GM23338 (cell line): ENCODE results near the gene HHIPL1. TPM values are rescaled to one million over a fixed set of nuclear protein-coding genes. Genes with fewer than 3 reads are reported as not detected.
A peak's percentile ranks its signal among the peaks of the same experiment; 100 is the strongest.

Experiments used
- ATAC-seq: fragments of 200-7000 bp; cut with Tn5 transposase; 3 replicates; pipeline ENCODE4 v1.9.1; 2020
- DNase-seq: peaks from one replicate; pipeline ENCODE4 v3.0.0-alpha.2; 2015; ENCODE audit warnings: low spot score
- H2AFZ ChIP-seq: fragments of 200-600 bp; sonication (generic); 2 replicates; pipeline ENCODE4 v1.8.0; 2016; ENCODE audit warnings: antibody characterized with exemption, mild to moderate bottlenecking, moderate library complexity
- H3F3A ChIP-seq: fragments of 200-600 bp; sonication (generic); replicated peaks from 2 replicates; pipeline ENCODE4 v1.8.0; 2017; ENCODE audit warnings: antibody characterized with exemption, mixed run types, low read depth
- H3K27ac ChIP-seq: fragments of 200-600 bp; sonication (generic); 2 replicates; pipeline ENCODE4 v1.6.1; 2016; ENCODE audit warnings: low read depth
- H3K27me3 ChIP-seq: fragments of 200-600 bp; sonication (generic); 2 replicates; pipeline ENCODE4 v1.8.0; 2016; ENCODE audit warnings: mild to moderate bottlenecking, mixed run types, moderate library complexity; ENCODE audit not compliant: insufficient read depth
- H3K36me3 ChIP-seq: fragments of 200-600 bp; sonication (generic); 2 replicates; pipeline ENCODE4 v1.8.0; 2016; ENCODE audit warnings: mild to moderate bottlenecking; ENCODE audit not compliant: insufficient read depth
- H3K4me1 ChIP-seq: fragments of 200-600 bp; sonication (generic); 2 replicates; pipeline ENCODE4 v1.8.0; 2016; ENCODE audit warnings: mild to moderate bottlenecking, moderate library complexity; ENCODE audit not compliant: insufficient read depth
- H3K4me2 ChIP-seq: fragments of 200-600 bp; sonication (generic); 2 replicates; pipeline ENCODE4 v1.7.1; 2017; ENCODE audit warnings: mixed run types
- H3K4me3 ChIP-seq: fragments of 200-600 bp; sonication (generic); 2 replicates; pipeline ENCODE4 v1.6.1; 2016; ENCODE audit warnings: mixed run types
- H3K79me2 ChIP-seq: fragments of 200-600 bp; sonication (generic); replicated peaks from 2 replicates; pipeline ENCODE4 v1.8.0; 2017; ENCODE audit warnings: mild to moderate bottlenecking; ENCODE audit not compliant: insufficient read depth
- H3K9me2 ChIP-seq: fragments of 200-600 bp; sonication (generic); 2 replicates; pipeline ENCODE4 v1.8.0; 2017; ENCODE audit not compliant: insufficient read depth
- H4K20me1 ChIP-seq: fragments of 200-600 bp; sonication (generic); replicated peaks from 2 replicates; pipeline ENCODE4 v1.8.0; 2017; ENCODE audit warnings: mild to moderate bottlenecking; ENCODE audit not compliant: insufficient read depth
- H3K27ac Mint-ChIP-seq: 2 replicates; pipeline ENCODE4 v1.8.0; 2020; ENCODE audit warnings: inconsistent platforms, mild to moderate bottlenecking, moderate library complexity, mixed read lengths
- H3K27me3 Mint-ChIP-seq: 3 replicates; pipeline ENCODE4 v1.8.0; 2022; ENCODE audit warnings: low read depth, mild to moderate bottlenecking, moderate library complexity, mixed read lengths, inconsistent platforms; ENCODE audit not compliant: insufficient read depth, poor library complexity
- H3K36me3 Mint-ChIP-seq: 3 replicates; pipeline ENCODE4 v1.8.0; 2021; ENCODE audit warnings: low read depth, mild to moderate bottlenecking, inconsistent platforms, moderate library complexity, mixed read lengths
- H3K4me1 Mint-ChIP-seq: 3 replicates; pipeline ENCODE4 v1.8.0; 2020; ENCODE audit warnings: mild to moderate bottlenecking, inconsistent platforms, mixed read lengths
- H3K4me3 Mint-ChIP-seq: 3 replicates; pipeline ENCODE4 v1.8.0; 2021; ENCODE audit warnings: moderate library complexity, mild to moderate bottlenecking, inconsistent platforms, mixed read lengths
- H3K9me3 Mint-ChIP-seq: 3 replicates; pipeline ENCODE4 v1.8.0; 2020; ENCODE audit warnings: moderate library complexity, mild to moderate bottlenecking, inconsistent platforms, mixed read lengths
- CREB1 ChIP-seq: fragments of 250-450 bp; sonication (Bioruptor Pico); IDR thresholded peaks from 2 replicates; pipeline ENCODE4 v1.5.0; 2020; ENCODE audit warnings: low read depth, mild to moderate bottlenecking, moderate library complexity
- ETS1 ChIP-seq: IDR thresholded peaks from 2 replicates; pipeline ENCODE4 v1.6.1; 2016; ENCODE audit warnings: antibody characterized with exemption
- EZH2 ChIP-seq: fragments of 200-600 bp; sonication (generic); IDR thresholded peaks from one replicate; pipeline ENCODE4 v1.8.0; 2017; ENCODE audit warnings: antibody characterized with exemption, mild to moderate bottlenecking, low read depth; ENCODE audit not compliant: unreplicated experiment
- EZH2phosphoT487 ChIP-seq: fragments of 200-600 bp; sonication (generic); IDR thresholded peaks from one replicate; pipeline ENCODE4 v1.8.1; 2018; ENCODE audit warnings: antibody characterized with exemption; ENCODE audit not compliant: unreplicated experiment
- POLR2AphosphoS5 ChIP-seq: IDR thresholded peaks from 2 replicates; pipeline ENCODE4 v1.6.1; 2016; ENCODE audit warnings: antibody characterized with exemption, low read depth
- REST ChIP-seq: IDR thresholded peaks from one replicate; pipeline ENCODE4 v1.6.1; 2018; ENCODE audit warnings: antibody characterized with exemption; ENCODE audit not compliant: unreplicated experiment
- STAT1 ChIP-seq: IDR thresholded peaks from one replicate; pipeline ENCODE4 v1.6.1; 2016; ENCODE audit warnings: antibody characterized with exemption; ENCODE audit not compliant: unreplicated experiment
- ZNF114 ChIP-seq: fragments of 250-450 bp; sonication (Bioruptor Pico); IDR thresholded peaks from 2 replicates; pipeline ENCODE4 v1.5.0; 2020; ENCODE audit warnings: mild to moderate bottlenecking, moderate library complexity
- ZNF331 ChIP-seq: fragments of 250-450 bp; sonication (Bioruptor Pico); IDR thresholded peaks from 2 replicates; pipeline ENCODE4 v1.5.0; 2020; ENCODE audit warnings: low read depth, mild to moderate bottlenecking, moderate library complexity
- polyA plus RNA-seq: library from polyadenylated mRNA; unstranded; fragments of >200 nt; fragmentation: Nextera tagmentation; extraction: Ambion mirVana; gene quantifications from 2 replicates; pipeline ENCODE4 v1.2.1, GENCODE V29; 2016
- total RNA-seq: library from RNA; depleted of rRNA; stranded (reverse); fragments of >200 nt; shearing (Covaris generic); gene quantifications from 2 replicates; pipeline ENCODE4 v1.2.3, GENCODE V29; 2014

The HHIPL1 gene
- total and polyA plus RNA-seq, 2 experiments from 2014 or later, result 1.9 to 2.0 TPM

- Mint-ChIP-seq H3K4me3 (peak overlapping the region; percentile 76), H3K36me3 (no peaks in the 10 kb centered on the region; the same call in 2 of the 3 replicates), H3K9me3 (no peaks in the 10 kb centered on the region; the same call in 2 of the 3 replicates), H3K27me3 (peaks cover 35% of the 10 kb centered on the region), H3K27ac (peak overlapping the region; percentile 88), H3K4me1 (peaks cover 29% of the 10 kb centered on the region)
- Histone ChIP-seq H3K36me3 (no peaks in the 10 kb centered on the region), H3K27ac (peak overlapping the region; percentile 84), H3F3A (no peaks in the 10 kb centered on the region), H4K20me1 (peaks cover 20% of the 10 kb centered on the region; the same call in 1 of the 2 replicates), H2AFZ (peak overlapping the region; percentile 91; the same call in 1 of the 2 replicates), H3K4me1 (peaks cover 15% of the 10 kb centered on the region), H3K4me2 (peak overlapping the region; percentile 98), H3K27me3 (peaks cover 50% of the 10 kb centered on the region), H3K4me3 (peak overlapping the region; percentile 94), H3K9me2 (no peaks in the 10 kb centered on the region), H3K79me2 (peaks cover 36% of the 10 kb centered on the region)
- TF ChIP-seq CREB1 (CRISPR knock-in tag) (no peak), EZH2phosphoT487 (no peak)
- DNase-seq (peak; percentile 99), ATAC-seq (peak; percentile 81)
Observed at GRCh38 chr14:99604278-99604765, 40.6 kb upstream of the HHIPL1 start.

GRCh38 chr14:99604766-99605298 lies 40.1 kb upstream of the HHIPL1 start:
- peak overlapping the region; percentile 91; the same call in 1 of the 2 replicates for H2AFZ ChIP-seq
- peak; percentile 49 for ATAC-seq
- H3K4me3 ChIP-seq, result peak overlapping the region; percentile 94
- H3K27ac ChIP-seq, result peak overlapping the region; percentile 84
- H3K27me3 Mint-ChIP-seq, result peaks cover 38% of the 10 kb centered on the region
- H3K27ac Mint-ChIP-seq, result peak overlapping the region; percentile 88
- peak overlapping the region; percentile 98 for H3K4me2 ChIP-seq
- DNase-seq, result peak; percentile 60
- H3K27me3 ChIP-seq, result peaks cover 50% of the 10 kb centered on the region
- peaks cover 15% of the 10 kb centered on the region for H3K4me1 ChIP-seq
- H3K9me2 ChIP-seq, result no peaks in the 10 kb centered on the region
- H3K4me1 Mint-ChIP-seq, result peaks cover 29% of the 10 kb centered on the region
- TF ChIP-seq ZNF331 (CRISPR knock-in tag), result no peak
- TF ChIP-seq POLR2AphosphoS5, result peak; percentile 26; the same call in 1 of the 2 replicates
- no peak for TF ChIP-seq ETS1
- H3K36me3 ChIP-seq, result no peaks in the 10 kb centered on the region
- no peaks in the 10 kb centered on the region; the same call in 2 of the 3 replicates for H3K36me3 Mint-ChIP-seq
- no peaks in the 10 kb centered on the region for H3F3A ChIP-seq
- peaks cover 20% of the 10 kb centered on the region; the same call in 1 of the 2 replicates for H4K20me1 ChIP-seq
- H3K4me3 Mint-ChIP-seq, result peak overlapping the region; percentile 76
- peaks cover 31% of the 10 kb centered on the region for H3K79me2 ChIP-seq
- no peaks in the 10 kb centered on the region; the same call in 2 of the 3 replicates for H3K9me3 Mint-ChIP-seq

GRCh38 chr14:99605299-99605961 lies 39.5 kb upstream of the HHIPL1 start:
- H3K27me3 Mint-ChIP-seq, result peaks cover 35% of the 10 kb centered on the region
- TF ChIP-seq REST, result no peak
- no peak for TF ChIP-seq ZNF114
- TF ChIP-seq EZH2, result no peak
- TF ChIP-seq POLR2AphosphoS5, result no peak
- TF ChIP-seq STAT1, result no peak
- TF ChIP-seq ETS1, result no peak
- TF ChIP-seq EZH2phosphoT487, result no peak
- no peak for TF ChIP-seq CREB1 (CRISPR knock-in tag)
- TF ChIP-seq ZNF331 (CRISPR knock-in tag), result no peak

More at GRCh38 chr14:99605299-99605961, 39.5 kb upstream of the HHIPL1 start:
- Histone ChIP-seq H3K27ac (no peak overlapping the region), H3K79me2 (peaks cover 25% of the 10 kb centered on the region), H3K4me1 (peaks cover 15% of the 10 kb centered on the region), H3K27me3 (peaks cover 50% of the 10 kb centered on the region), H4K20me1 (peaks cover 20% of the 10 kb centered on the region; the same call in 1 of the 2 replicates), H3F3A (no peaks in the 10 kb centered on the region), H3K4me2 (peak overlapping the region; percentile 98), H3K4me3 (peak overlapping the region; percentile 94), H3K9me2 (no peaks in the 10 kb centered on the region), H3K36me3 (no peaks in the 10 kb centered on the region), H2AFZ (peak overlapping the region; percentile 94)
- peak; percentile 18 for ATAC-seq
- no peaks in the 10 kb centered on the region; the same call in 2 of the 3 replicates for H3K36me3 Mint-ChIP-seq
- no peak overlapping the region for H3K27ac Mint-ChIP-seq
- DNase-seq, result peak; percentile 48
- peaks cover 26% of the 10 kb centered on the region for H3K4me1 Mint-ChIP-seq
- no peaks in the 10 kb centered on the region; the same call in 2 of the 3 replicates for H3K9me3 Mint-ChIP-seq
- peak overlapping the region; percentile 76 for H3K4me3 Mint-ChIP-seq
